HG02763 (cell line): Measurements from ENCODE around the gene YPEL5.
A peak's percentile ranks its signal among the peaks of the same experiment; 100 is the strongest.
"Not testable (repeated sequence)": the region's sequence is repeated elsewhere in the genome, so short reads cannot be mapped to it uniquely, and the experiment has no call there.

Source experiments
- ATAC-seq: cut with Tn5 transposase; IDR thresholded peaks from one replicate; pipeline ENCODE4 v1.9.1; 2021; ENCODE audit warnings: mild to moderate bottlenecking, moderate library complexity; ENCODE audit not compliant: unreplicated experiment

Gene YPEL5

DNA sequence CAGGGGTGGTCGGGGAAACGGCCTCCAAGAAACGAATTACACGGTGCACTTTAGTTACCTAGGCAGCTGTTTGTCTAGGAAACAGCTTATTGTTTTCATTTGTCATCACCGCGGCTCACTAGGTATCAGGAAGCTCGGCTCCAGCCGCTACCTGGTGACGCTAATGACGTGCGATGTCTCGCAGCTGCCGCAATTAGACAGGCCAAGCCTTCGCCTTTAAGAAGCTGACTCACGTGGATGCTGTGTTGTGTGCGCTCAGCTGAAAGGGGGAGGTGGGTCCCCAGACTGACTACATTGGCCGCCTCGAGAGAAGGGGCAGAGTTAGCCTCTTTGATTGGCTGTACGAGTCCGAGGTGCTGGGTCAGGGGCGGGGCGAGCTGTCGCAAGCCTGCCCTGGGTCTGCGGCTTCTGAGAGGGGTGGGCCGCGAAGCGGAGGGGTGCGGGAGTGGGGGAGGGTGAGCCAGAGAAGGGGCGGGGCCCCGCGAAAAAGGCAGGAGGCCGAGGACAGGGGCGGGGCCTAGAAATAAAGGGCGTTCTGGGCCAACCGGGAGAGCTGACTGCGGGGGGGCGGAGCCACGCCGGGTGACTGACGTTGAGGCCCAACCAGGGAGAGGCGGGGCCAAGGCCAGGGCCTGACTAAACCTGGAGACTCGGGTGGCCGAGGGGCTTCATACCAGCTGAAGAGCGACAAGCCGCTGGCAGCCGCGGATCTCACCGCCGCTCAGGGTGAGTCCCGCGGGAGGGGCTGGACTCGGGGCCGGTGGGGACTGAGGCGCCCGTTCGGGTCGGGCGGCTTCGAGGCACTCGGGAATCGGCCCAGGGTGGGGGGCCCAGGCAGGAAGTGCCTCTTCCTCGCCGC lies at the start of gene YPEL5:
YPEL5 (plus strand) TSS at position 671 of the 859 bp plus-strand sequence. CDS start 9,645 bp downstream, outside the sequence.
- peak; percentile 92 for ATAC-seq

DNA sequence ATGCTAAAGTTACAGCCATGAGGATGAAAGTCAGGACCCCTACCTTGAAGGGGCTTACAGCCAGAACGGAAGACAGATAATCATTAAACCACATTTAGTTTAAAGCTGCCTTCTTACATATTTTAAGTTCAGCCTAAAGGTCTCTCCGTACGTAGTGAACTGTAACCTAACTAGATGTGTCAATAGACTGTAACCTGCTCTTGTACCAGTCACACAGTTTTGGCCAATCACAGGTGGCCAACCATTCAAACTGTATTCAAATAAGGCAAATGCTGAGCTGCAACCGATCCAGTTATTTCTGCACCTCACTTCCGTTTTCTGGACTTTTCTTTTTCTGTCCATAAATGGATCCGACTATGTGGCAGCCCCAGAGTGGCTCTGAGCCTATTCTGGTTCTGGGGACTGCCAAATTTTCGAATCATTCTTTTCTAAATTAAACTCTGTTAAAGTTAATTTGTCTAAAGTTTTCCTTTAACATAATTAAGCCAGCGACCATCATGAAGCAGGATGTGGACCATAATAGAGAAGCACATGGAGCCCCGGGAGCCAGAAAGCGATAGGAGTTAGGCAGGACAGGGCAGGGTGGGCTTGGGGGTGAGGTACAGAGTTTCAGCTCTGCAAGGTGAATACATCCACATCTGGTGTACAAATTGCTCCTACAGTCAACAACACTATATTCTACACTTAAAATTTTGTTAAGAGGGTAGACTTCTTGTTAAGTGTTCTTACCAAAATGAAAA lies 48.4 kb upstream of the YPEL5 start:
- ATAC-seq, result no peak

DNA sequence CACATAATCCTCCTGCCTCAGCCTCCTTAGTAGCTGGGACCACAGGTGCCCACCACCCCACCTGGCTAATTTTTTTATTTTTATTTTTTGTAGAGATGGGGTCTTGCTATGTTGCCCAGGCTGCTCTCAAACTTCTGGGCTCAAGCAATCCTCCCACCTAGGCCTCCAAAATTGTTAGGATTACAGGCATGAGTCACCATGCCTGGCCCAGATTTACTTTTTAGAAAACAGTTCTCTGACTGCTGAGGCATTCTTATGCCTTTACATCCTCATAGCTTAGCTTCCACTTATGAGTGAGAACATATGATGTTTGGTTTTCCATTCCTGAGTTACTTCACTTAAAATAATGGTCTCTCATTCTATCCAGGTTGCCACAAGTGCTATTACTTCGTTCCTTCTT lies 47.4 kb upstream of the YPEL5 start:
- not testable (repeated sequence) for ATAC-seq

DNA sequence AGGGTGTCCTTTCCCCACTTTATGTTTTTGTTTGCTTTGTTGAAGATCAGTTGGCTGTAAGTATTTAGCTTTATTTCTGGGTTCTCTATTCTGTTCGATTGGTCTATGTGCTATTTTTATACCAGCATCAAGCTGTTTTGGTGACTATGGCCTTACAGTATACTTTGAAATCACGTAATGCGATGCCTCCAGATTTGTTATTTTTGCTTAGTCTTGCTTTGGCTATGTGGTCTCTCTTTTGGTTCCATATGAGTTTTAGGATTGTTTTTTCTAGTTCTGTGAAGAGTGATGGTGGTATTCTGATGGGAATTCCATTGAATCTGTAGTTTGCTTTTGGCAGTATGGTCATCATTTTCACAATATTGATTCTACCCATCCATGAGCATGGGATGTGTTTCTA lies 46.1 kb upstream of the YPEL5 start:
- ATAC-seq, result not testable (repeated sequence)

DNA sequence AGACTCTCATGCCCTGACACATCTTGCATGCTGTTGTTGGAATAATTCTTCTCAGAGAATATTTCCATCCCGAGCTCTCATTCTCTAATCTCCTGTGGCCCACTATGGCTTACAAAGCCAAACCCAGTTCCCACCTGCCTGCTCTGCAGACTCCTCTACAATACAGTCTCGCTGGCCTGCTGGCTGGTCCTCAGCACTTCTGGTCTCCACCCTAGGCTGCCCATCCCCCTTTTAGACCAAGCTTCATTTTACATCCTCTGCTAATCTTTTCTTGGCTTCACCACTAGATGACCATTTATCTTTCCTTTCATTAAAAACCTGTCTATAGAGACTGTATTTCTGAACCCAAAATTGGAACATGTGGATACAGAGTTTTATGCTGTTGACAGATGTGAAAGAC lies 42.5 kb upstream of the YPEL5 start:
- no peak for ATAC-seq

DNA sequence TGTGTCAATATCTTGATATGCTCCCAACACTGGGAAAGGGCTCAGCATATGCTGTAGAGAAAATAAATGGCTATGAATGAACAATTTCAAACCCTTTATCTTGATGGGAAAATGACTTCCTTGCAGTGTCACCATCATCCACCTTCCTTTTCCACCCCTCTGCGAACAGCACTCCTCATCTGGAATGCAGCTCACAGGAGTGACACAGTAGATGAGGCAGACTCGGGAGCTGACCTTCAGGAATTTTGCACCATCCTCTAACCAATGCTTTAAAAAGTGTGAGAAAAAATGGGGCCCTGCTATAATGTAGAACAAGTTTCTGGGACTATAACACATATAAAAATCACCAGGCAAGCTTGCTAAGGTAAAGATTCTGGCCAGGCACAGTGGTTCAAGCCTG lies 41.3 kb upstream of the YPEL5 start:
- no peak for ATAC-seq

DNA sequence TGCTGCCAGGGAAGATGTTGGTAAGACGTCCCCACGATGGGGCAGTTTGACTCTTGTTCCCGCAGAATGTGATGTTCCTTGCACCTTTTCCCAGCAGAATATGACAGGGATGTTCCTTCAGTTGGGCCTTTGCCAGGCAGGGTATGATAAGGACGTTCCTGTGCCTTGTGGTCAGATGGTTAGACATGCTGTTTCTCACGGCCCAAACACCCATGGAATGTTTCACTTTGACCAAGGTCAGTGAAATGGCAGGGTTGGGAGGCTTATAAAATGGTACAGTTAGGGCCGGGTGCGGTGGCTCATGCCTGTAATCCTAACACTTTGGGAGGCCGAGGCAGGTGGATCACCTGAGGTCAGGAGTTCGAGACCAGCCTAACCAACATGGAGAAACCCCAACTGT lies 40.3 kb upstream of the YPEL5 start:
- no peak for ATAC-seq

DNA sequence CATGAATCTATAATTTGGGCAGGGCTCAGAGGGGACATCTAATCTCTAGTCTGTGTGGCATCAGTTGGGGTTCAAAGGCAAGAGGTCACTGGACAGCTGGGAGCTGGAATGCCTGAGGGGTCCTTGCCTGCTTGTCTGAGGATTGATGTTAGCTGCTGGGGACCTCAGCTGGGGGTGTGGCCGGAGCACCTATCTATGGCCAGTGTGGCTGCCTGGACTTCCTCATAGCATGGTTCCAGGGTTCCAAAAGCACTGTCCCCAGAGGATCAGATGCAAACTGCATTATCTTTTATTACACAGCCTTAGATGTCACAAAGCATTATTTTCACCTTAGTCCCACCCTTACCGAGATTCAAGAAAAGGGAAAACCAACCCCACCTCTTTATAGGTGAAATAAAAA lies 38.6 kb upstream of the YPEL5 start:
- ATAC-seq, result no peak

DNA sequence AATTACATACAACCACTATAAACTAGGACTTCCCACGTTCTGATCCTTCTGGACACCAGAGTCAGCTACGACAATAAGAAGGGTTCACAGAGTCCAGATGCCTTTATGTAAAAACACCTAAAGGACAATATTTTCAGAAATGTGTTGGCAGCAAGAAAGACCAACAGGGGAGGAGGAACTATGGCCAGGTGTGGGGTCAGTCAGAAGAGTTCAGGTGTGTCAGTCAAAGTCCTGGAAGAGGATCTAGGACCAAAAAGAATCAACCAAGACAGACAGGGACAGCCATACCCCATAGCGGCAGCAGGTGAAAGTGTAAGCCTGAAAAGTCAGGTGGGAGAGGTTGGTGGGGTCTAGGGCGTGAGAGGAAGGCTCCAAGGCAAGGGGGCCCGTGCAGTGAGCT lies 38.0 kb upstream of the YPEL5 start:
- no peak for ATAC-seq

DNA sequence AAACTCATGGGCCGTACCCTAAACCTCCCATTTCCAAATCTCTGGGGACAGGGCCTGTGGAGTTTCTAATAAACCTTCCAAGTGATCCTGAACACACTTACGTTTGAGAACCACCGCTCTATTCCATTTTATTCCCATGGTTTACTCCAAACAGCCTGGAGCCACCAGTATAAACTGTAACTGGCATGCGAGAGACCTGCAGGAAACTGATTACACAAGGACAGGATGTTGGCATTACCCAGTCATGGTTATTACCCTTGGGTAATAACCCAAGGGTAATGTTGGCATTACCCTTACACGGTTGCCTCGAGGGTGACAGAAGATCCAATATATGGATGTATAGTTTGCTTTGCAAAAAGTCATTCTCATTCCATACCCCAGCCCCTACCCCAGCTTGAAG lies 37.0 kb upstream of the YPEL5 start:
- no peak for ATAC-seq

DNA sequence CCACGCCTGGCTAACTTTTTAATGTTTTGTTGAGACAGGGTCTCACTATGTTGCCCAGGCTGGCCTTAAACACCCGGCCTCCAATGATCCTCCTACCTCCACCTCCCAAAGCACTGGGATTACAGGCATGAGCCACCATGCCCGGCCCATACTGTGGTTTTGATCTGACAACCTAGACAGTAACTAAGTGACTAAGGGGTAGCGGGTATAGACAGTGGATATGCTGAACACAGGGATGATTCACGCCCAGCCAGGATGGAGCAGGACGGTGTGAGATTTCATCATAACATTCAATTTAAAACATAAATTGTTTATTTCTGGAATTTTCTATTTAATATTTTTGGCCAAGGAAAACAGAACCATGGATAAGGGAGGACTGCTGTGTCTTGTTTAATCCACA lies 36.0 kb upstream of the YPEL5 start:
- ATAC-seq, result no peak

DNA sequence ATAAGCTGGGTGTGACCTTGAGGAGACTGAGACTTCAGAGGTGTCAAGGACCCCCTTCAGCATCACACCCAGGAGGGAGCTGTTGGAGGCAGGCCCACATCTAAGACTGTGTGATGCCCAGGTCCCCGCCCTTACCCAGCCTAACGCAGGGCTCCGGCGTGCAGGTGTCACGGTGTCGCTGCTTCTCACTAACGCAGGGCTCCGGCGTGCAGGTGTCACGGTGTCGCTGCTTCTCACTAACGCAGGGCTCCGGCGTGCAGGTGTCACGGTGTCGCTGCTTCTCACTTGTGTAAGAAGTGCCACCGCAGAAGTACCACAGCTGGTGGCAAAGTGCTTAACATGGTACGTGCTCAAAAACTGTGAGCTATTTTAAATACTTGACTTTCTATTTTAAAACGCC lies 35.6 kb upstream of the YPEL5 start:
- not testable (repeated sequence) for ATAC-seq

DNA sequence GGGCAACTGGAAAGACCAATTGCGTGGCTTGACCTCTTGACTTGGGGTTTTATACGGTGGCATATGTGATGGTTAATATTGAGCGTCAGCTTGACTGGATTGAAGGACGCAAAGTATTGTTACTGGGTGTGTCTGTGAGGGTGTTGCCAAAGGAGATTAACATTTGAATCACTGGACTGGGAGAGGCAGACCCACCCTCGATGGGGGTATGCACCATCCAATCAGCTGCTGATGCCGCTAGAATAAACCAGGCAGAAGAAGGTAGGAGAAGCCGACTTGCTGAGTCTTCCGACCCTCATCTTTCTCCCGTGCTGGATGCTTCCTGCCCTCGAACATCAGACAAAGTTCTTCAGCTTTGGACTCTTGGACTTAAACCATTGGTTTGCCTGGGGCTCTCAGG lies 34.2 kb upstream of the YPEL5 start:
- ATAC-seq, result no peak

DNA sequence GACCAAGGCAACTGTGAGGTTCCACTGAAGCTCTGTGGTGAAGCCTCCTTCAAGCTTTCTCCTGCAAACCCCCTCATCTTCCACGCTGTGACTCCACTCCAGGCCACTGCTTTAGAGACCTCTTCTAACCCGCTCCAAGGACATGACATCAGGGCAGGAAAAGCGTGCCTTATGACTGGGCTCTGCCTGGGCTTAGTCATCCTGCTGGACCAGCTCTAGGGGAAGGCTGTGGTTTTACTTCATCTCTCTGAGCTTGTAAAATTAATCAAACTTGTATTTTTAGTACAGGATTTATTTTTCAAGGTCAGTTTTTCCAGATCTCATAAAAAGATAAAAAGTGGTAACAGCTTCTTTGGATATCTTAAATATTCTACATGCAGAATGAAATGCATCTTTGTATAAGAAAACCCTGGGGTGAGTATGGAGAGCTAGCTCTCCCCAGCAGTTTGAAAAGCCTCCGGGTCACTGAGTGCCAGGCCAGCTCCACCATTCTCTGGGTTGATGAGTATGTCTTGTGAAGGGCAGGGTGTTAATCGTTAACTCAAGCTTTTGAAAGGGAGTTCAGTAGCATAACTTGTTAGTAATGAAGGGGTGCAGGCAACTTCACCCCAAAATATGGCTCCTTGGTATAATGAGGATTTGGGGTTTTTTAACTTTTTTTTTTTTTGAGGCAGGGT lies 33.1 kb upstream of the YPEL5 start:
- no peak for ATAC-seq

DNA sequence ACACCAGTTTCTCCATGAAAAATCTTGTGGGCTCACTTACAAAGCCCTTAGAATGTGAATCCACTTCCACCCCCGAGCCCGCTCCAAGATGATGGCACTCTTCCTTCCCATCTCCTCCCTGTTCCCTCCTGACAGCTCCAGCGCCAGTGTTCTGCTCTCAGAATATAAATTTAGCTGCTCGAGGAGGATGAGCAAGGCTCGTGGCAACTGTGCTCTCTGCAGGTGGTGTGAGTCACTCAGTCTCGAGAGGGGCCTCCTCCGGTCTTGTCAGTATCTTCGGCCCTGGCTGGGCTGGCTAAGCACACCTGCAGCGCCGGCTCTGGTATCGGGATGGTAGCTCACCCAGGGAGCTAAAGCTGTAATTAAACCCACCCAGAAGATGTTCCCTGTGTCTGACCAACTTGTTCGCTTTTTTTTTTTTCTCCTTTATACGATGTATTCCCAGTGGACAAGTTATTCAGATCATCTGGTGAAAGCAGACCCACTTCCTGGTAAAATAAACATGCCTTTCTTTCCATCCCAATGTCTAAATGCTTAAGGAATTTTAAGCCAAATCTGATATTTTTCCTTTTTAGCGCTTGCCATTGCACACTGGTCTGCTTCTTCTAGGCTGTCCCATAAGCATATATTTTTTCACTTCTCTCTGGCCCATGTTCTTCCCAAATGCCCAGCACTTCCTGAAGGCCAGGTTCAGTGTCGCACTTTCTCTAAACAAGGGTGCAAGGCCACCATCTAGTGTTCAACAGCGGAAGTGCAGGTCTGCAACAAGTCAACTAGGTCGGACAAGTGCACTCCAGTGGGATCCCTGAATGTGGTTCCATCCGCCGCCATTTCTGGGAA lies 31.4 kb upstream of the YPEL5 start:
- no peak for ATAC-seq

DNA sequence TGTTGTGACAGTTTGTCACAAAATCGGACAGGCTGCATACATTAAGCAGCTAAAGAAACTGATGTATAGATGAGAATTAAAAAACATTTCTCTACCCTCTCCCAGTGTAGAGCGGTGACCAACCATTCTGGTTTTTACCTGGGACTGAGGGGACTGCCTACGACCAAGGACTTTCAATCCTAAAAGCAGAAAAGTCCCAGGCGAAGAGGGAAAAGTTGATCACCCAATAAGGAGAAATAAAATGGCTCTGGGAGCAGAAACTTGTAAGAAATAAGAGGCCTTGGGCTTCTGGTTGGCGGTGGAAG lies 30.9 kb upstream of the YPEL5 start:
- no peak for ATAC-seq

DNA sequence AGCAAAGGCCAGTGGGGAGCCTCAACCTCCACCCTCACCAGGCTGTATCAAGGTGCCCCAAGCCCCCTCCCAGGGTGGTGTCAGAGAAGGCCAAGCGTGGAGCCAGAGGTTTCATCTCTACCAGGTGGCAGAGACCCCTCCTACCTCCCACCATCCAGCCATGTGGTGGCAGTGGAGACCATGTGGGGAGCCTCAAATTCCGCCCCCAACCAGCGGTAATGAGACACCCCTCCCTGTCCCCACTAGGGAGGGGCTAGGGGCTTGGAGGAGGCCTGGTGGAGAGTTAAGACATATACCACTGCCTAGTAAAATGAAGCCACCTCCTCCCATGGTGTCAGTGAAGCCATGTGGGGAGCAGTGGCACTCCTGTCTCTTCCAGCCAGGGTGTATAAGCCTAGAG lies 24.4 kb upstream of the YPEL5 start:
- ATAC-seq, result no peak

DNA sequence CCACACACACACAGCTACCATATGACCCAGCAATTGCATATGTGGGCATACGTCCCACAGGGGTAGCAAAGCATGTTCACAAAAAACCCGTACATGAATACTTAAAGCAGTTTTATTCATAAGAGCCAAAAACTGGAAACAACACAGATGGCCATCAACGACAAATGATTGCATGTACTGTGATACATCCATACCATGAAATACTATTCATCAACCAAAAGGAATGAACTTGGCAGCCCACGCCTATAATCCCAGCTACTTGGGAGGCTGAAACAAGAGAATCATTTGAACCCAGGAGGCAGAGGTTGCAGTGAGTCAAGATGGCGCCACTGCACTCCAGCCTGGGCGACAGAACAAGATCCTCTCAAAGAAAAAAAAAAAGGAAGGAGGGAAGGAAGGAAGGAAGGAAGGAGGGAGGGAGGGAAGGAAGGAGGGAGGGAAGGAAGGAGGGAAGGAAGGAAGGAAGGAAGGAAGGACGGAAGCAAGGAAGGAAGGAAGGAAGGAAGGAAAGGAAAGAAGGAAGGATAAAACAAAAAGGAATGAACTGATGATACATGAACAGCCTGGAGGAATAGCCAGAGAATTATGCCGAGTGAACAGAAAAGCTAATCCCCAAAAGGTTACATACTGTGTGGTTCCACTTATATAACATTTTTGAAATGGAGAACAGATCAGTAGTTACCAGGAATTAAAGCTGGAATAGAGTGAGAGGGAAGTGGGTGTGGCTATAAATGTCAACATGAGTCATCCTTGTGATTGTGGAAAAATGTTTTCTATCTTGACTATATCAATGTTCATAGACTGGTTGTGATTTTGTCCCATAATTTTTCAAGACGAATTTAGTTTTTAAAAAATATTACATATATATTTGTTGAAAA lies 19.6 kb upstream of the YPEL5 start:
- no peak for ATAC-seq

DNA sequence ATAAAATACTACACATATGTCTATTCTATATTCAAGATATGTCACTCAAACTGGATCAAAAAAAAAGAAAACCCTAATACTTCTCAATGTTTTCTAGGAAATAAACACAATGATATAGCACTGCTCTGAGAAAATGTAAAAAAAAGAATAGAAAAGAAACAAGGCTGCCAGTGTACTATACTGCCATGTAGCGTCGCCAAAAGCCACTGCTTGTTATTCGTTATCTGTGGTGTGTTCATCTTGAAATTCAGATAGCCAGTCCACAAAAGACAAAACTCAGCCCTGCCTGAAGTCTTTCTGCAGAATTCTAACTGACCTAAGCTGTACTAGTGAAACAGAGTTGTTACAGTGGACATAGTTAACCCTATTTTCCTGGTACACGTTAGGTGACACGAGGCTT lies 12.2 kb upstream of the YPEL5 start:
- ATAC-seq, result no peak

DNA sequence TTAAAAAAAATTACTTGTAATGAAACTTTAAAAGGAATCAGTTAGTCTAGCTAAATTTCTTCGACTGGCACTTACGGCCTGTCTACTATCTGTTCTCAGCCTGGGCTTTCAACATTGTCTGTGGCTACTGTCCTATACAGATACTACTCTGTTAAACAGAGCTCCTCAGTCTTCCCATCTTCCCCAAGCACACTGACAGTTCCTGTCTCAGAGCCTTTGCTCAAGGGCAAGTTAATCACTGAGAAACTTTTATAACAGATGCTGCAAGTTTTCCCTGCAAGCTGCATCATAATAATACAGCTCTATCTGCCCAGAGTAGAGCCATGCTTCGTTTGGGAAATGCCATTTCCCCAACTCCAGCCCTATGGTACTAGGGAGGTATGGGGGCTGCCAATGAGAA lies 11.3 kb upstream of the YPEL5 start:
- ATAC-seq, result no peak
